HG03064 (cell line): Measurements from ENCODE around the gene NKAIN2.

Source experiments
- ATAC-seq: cut with Tn5 transposase; IDR thresholded peaks from one replicate; pipeline ENCODE4 v1.9.1; 2021; ENCODE audit warnings: low read depth; ENCODE audit not compliant: unreplicated experiment

The NKAIN2 gene

DNA sequence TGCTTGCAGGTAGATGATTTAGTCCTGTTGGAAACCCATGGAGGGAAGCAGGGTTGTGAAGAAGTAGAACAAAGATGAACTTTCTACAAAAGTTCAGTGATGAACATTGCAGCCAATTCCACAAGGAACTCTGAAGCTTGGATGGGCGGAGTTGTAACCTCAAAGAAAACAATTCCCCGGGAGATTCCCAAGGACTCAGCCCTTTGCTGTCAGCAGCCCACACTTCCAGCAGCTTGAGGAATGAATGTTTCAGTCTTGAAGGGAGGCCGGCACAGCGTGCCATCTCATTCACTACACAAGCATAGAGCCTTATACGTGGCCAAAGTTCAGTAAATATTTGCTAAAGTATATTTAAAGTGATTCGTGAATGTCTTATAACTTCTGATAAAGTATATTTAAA is 269.4 kb downstream of the NKAIN2 start:
- no peak for ATAC-seq

- no peak for ATAC-seq
Observed at GRCh38 chr6:124073820-124074587, 270.3 kb downstream of the NKAIN2 start.

- no peak for ATAC-seq
Observed at GRCh38 chr6:124074606-124075005, 270.9 kb downstream of the NKAIN2 start.

- ATAC-seq: no peak
Observed at GRCh38 chr6:124076336-124077048, 272.8 kb downstream of the NKAIN2 start.

DNA sequence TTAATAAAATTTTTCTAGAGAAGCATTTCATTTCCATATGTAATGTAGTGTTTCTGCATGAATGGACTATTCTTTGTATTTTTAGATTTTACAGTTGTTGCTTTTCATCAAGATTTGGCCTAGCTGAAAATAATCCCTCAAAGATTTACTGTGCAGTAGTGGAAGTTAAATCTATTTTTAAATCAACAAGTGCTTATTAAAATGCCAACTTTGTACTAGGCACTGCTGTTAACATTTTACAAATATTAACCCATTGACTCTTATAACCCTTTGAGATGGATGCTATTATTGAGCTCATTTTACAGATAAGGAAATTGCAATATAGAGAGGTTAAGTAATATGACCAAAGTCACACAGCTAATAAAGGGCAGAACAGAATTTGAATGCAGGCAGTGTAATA is 274.5 kb downstream of the NKAIN2 start:
- no peak for ATAC-seq

DNA sequence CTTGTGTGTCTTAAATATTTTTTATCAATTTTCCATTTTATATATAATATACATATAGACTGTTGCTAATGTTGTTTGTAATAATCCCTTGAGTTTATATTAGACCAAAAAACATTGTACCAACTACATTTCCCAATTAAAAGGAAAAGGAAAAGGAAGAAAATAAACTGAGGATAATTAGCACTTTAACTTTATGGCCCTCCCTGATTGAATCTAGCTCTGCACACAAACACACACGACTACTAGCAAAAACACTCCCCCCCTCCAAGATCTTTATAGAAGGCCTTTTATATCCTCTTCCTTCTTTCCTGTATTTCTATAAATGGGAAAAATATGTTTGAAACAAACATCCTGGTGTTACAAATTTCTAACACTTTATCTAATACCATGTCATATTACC is 276.8 kb downstream of the NKAIN2 start:
- no peak for ATAC-seq

- no peak for ATAC-seq
Observed at GRCh38 chr6:124090491-124090890, 286.8 kb downstream of the NKAIN2 start.

DNA sequence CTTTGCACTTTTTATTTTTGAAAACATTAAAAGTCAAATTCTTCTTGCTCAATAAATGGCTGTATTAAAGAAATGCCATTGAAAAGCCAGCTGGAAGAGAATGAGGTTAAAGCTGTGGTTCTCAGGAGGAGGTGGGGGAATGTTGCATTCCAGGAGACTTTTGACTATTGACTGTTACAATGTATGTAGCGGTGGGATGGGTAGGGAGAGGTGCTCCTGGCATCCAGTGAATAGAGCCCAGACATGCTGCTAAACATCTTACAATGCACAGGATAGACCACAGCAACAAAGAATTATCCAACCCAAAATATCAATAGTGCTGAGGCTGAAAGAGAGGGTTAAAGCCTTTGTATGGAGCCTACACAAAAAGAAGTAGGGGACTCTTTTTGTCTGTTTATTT is 295.9 kb downstream of the NKAIN2 start:
- no peak for ATAC-seq

GRCh38 chr6:124110514-124110913 is 306.8 kb downstream of the NKAIN2 start:
- no peak for ATAC-seq

GRCh38 chr6:124119596-124119995 is 315.9 kb downstream of the NKAIN2 start:
- no peak for ATAC-seq

GRCh38 chr6:124123617-124124209 is 320.0 kb downstream of the NKAIN2 start:
- no peak for ATAC-seq

GRCh38 chr6:124131259-124131658 is 327.6 kb downstream of the NKAIN2 start:
- ATAC-seq: no peak

DNA sequence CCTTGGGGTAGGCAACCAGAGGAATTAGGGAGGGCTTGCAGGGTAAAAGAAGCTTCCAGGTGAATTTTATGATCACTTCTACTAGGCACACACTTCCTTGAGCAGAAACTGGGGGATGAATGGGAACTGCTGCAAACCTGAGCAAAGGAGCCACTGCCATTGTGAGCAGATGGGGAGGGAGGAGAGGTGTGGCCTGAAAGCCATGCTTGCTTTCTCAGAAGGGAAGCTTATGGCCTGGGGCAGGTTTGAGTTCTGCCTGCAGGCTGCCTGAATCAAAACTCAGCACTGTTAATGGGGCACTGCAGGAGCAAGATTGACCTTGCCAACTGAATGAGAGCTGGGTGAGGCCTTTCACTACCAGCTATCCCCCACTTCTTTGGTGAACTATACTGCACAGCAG is 328.1 kb downstream of the NKAIN2 start:
- ATAC-seq: no peak

DNA sequence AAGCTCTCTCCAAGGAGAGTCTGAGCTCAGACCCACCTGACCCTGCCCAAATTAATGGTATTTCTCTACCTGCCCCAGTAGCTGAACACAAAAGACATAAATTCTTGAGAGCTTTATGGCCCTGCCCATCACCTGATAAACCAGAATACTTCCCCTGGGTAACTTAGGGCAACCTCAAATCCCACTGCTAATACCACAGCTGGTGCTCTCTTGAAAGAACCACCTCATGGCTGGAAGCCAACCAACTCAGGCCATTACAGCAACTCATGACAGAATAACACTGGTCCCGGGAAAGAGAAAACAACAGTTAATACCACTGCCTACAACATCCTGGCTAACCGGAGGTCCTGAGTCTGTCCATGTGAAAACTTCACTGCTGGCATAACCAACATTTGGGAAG is 328.6 kb downstream of the NKAIN2 start:
- no peak for ATAC-seq

DNA sequence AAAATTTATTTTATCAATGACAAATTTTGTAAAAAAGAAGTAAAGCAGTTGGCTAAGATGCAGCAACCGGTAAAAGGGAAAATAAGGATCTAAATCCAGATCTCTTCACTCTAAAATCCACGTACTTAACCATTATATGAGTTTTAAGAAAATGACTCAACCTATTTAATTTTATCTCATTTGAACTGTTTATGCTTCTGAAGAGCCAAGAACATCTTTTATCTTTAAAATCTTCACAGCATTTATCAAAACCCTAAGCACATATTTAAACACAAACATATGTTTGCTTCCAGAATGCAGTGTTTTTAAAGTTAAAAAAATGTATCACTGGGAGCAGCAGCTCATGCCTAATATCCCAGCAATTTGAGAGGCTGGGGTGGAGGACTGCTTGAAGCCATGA is 339.2 kb downstream of the NKAIN2 start:
- no peak for ATAC-seq

GRCh38 chr6:124143435-124143834 is 339.8 kb downstream of the NKAIN2 start:
- ATAC-seq: no peak

DNA sequence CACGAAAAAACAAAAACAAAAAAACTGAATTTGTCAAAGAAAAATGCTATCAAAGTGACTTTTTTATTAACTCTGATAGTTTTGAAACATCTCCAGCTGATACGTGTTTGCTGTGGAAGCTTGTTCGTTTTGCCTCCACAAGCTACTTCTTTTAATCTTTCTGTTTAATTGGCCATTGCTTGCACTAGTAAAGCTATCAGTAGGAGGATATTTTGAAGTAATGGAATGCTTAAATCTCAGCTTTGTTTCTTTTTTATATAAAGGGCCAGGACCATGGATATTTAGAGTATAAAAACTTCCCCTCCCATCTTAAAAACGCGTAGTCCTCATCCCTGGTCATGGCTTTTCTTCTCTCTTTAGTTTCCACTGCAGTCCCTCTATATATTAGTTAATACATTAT is 344.0 kb downstream of the NKAIN2 start:
- no peak for ATAC-seq

- ATAC-seq: no peak
Observed at GRCh38 chr6:124148236-124148957, 344.7 kb downstream of the NKAIN2 start.

- no peak for ATAC-seq
Observed at GRCh38 chr6:124149646-124150045, 346.0 kb downstream of the NKAIN2 start.

GRCh38 chr6:124158024-124158423 is 354.4 kb downstream of the NKAIN2 start:
- no peak for ATAC-seq

DNA sequence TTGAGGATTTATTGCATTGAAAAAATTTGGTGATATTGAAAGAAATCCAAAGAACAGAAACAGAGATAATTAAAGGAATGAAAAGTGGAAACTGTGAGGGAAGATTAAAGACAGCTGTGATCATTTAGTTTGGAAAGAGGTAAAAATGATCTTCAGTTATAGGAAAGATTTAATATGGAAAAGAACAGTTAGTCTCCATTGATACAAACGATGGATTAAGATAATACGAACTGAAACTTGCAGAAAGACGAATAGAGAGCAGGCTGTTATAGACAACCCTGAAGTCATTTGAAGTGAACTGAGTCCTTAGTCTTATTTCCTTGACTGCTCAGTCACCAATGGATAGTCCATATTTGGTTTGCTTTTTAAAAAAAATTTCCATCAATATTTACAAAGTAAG is 360.0 kb downstream of the NKAIN2 start:
- no peak for ATAC-seq
